ENCODE data around the gene ACER2. TPM values are rescaled to one million over a fixed set of nuclear protein-coding genes. Genes with fewer than 3 reads are reported as not detected.
A peak's percentile ranks its signal among the peaks of the same experiment; 100 is the strongest.

ACER2 gene
- total RNA-seq, 1 experiment from 2014 or later, result 9.6 TPM

DNA sequence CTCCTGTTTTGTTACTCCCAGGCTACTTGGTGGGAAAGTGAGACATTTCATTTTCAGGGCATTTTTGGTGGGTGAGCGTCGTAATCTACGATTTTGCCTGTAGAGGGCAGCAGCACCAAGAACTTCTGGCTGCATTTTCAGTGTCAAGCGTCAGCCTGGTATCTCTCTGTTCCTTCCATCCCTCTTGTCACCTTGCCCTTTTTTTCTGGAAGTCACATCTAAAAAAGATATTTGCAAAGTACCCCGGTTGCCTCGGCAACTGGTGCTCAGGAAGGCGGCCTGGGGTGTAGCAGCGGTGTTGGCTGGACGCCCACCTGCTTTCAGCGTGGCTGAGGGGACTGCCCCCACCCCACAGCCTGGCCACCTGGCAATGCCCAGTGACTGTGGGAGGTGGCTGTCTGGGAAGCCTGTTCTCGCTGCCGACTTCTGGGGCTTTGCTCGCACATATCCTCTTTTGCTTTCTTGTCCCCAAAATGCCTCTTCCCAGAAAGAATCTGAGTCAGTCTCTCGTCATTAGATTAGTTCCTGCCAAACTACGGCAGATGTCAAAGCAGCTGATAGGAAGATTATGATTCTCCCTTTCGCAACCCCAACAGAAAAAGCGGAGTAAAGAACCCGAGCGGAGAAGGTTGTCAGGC is 84.5 kb downstream of the ACER2 start:
- Mint-ChIP-seq H3K4me1 (peaks cover 4 to 5% of the 10 kb centered on the region in 2 experiments; a peak in 3 of 4 replicates), H3K36me3 (ENCODE audit: insufficient read depth in 1 of 3, low read depth in 3 of 3) (no peaks in the 10 kb centered on the region), H3K9me3 (no peaks in the 10 kb centered on the region), H3K4me3 (no peak overlapping the region; a peak in 1 of 5 replicates), H3K27ac (no peak overlapping the region), H3K27me3 (ENCODE audit: low read depth) (no peaks in the 10 kb centered on the region; the same call in 1 of the 2 replicates)
- H3K79me2 ChIP-seq (ENCODE audit: insufficient read depth, low read length), result no peaks in the 10 kb centered on the region
- H2BK120ac ChIP-seq (ENCODE audit: low read depth, low read length, poor library complexity, severe bottlenecking), result no peak overlapping the region
- no peak overlapping the region for H2BK15ac ChIP-seq (ENCODE audit: low read depth, low read length)
- no peak overlapping the region for H3K56ac ChIP-seq (ENCODE audit: insufficient read length, low read depth, low read length)
- H3K9me3 ChIP-seq (ENCODE audit: control insufficient read depth, low read depth, low read length), result no peaks in the 10 kb centered on the region
- H3T11ph ChIP-seq (ENCODE audit: low read length), result no peak overlapping the region
- no peak overlapping the region for H2BK5ac ChIP-seq (ENCODE audit: insufficient read length, low read length)
- no peaks in the 10 kb centered on the region for H3K23me2 ChIP-seq (ENCODE audit: insufficient read length, low read depth, low read length, poor library complexity, severe bottlenecking)
- no peak overlapping the region for H3K18ac ChIP-seq (ENCODE audit: insufficient read length, low read depth, low read length)
- no peak overlapping the region for H4K91ac ChIP-seq (ENCODE audit: insufficient read length, low read depth, low read length)
- H4K8ac ChIP-seq (replicated peaks; ENCODE audit: insufficient read length, low read depth, low read length), result no peak overlapping the region
- H2AFZ ChIP-seq (ENCODE audit: low read length), result no peak overlapping the region
- H3K27ac ChIP-seq (ENCODE audit: insufficient read length, low read depth, low read length), result no peak overlapping the region
- no peak overlapping the region for H3K23ac ChIP-seq (ENCODE audit: insufficient read length, low read depth, low read length)
- H3K4ac ChIP-seq (ENCODE audit: low read depth, low read length), result no peak overlapping the region
- H3K4me2 ChIP-seq (ENCODE audit: insufficient read depth, insufficient read length, low read length), result no peak overlapping the region
- H3K79me1 ChIP-seq (ENCODE audit: insufficient read depth, low read depth, low read length, poor library complexity, severe bottlenecking), result no peaks in the 10 kb centered on the region
- no CpG with 5 or more reads among the region's 19 CpGs for WGBS (ENCODE audit: extremely low coverage, insufficient read length, low lambda C conversion rate)
- no peaks in the 10 kb centered on the region for H4K20me1 ChIP-seq (ENCODE audit: control insufficient read depth, insufficient read depth, insufficient read length)
- H2BK12ac ChIP-seq (ENCODE audit: insufficient read length, low read depth, low read length), result no peak overlapping the region
- no peak overlapping the region for H3K9ac ChIP-seq (ENCODE audit: extremely low read depth, insufficient read length, low read length)
- TF ChIP-seq, protein P1, sequence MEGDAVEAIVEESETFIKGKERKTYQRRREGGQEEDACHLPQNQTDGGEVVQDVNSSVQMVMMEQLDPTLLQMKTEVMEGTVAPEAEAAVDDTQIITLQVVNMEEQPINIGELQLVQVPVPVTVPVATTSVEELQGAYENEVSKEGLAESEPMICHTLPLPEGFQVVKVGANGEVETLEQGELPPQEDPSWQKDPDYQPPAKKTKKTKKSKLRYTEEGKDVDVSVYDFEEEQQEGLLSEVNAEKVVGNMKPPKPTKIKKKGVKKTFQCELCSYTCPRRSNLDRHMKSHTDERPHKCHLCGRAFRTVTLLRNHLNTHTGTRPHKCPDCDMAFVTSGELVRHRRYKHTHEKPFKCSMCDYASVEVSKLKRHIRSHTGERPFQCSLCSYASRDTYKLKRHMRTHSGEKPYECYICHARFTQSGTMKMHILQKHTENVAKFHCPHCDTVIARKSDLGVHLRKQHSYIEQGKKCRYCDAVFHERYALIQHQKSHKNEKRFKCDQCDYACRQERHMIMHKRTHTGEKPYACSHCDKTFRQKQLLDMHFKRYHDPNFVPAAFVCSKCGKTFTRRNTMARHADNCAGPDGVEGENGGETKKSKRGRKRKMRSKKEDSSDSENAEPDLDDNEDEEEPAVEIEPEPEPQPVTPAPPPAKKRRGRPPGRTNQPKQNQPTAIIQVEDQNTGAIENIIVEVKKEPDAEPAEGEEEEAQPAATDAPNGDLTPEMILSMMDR (conservative IDR thresholded peaks at IDR 0.05), result peak; percentile 85
- no peaks in the 10 kb centered on the region for H3K4me1 ChIP-seq (ENCODE audit: insufficient read depth, low read length)
- H3K14ac ChIP-seq (ENCODE audit: insufficient read depth, low read length), result no peak overlapping the region
- no peak overlapping the region for H2BK20ac ChIP-seq (ENCODE audit: low read depth, low read length, poor library complexity, severe bottlenecking)
- DNase-seq, result peak; percentile 64
- no peaks in the 10 kb centered on the region for H3K27me3 ChIP-seq (ENCODE audit: insufficient read depth, low read length)
- no peak overlapping the region for H2AK5ac ChIP-seq (ENCODE audit: insufficient read length, low read length)
- H4K5ac ChIP-seq (ENCODE audit: insufficient read length, low read depth, low read length), result no peak overlapping the region

Measured in H9 (cell line).